GM12801 (cell line): ENCODE measurements around the gene F11R.

Source experiments
- TF ChIP-seq, protein P1 (sequence below): IDR thresholded peaks from one replicate; pipeline ENCODE4 v1.5.1; 2011; ENCODE audit warnings: control low read depth; ENCODE audit not compliant: insufficient read length; ENCODE audit errors: extremely low read depth

F11R gene

DNA sequence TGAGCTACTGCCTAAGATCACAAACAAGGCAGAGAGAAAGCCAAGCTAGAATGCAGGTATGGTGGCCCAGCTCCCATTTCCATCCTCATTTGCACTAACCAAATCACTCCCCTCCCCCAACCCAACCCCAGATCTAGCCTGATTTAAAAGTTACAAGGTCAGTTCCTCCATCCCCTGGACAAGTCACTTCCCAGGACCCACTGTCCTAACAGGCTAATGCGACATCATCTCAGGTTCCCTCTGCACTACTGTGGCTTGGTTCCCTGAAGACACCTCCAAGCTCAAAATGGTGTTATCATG, 2.4 kb downstream of the F11R start:
- TF ChIP-seq, protein P1, sequence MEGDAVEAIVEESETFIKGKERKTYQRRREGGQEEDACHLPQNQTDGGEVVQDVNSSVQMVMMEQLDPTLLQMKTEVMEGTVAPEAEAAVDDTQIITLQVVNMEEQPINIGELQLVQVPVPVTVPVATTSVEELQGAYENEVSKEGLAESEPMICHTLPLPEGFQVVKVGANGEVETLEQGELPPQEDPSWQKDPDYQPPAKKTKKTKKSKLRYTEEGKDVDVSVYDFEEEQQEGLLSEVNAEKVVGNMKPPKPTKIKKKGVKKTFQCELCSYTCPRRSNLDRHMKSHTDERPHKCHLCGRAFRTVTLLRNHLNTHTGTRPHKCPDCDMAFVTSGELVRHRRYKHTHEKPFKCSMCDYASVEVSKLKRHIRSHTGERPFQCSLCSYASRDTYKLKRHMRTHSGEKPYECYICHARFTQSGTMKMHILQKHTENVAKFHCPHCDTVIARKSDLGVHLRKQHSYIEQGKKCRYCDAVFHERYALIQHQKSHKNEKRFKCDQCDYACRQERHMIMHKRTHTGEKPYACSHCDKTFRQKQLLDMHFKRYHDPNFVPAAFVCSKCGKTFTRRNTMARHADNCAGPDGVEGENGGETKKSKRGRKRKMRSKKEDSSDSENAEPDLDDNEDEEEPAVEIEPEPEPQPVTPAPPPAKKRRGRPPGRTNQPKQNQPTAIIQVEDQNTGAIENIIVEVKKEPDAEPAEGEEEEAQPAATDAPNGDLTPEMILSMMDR = no peak

DNA sequence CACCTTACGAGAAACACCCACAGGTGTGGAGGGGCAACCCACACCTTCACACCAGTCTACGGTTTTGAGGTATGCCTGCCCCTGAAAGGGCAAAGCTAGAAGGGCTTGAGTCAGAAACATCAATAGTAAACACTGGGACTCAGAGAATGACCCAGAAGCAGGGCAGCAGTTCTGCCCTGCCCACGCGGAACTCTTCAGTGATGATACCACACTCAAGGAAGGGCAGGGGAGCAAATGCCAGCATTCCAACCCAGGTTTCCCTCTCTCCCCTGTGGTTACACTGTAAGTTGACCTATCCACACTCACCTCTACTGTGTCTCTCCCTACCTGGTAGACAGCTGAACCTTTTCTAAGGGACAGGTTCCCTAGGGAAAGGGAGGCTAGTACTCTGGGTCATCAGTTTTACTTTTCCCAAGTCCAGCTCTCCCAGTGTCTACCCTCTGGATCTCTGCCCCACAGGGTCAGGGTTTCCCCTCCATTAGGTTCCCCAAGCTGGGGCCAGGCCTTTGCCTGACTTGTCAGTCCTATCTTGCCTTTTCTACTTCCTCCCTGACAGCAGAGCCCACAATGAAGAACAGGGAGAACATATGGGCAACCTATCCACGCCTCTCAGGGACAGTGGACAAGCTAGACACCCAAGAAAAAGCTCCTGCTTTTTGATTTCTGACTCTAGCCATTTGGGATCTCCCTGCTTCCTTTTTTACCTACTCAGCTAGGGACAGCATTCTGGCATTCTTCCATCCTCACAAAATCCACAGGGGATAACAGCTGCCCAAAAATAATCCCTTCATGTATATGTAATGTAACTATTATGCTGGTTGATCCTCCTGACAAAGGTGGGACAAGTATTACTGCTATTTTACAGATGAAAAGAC, 3.0 kb downstream of the F11R start:
- TF ChIP-seq, protein P1 = no peak

DNA sequence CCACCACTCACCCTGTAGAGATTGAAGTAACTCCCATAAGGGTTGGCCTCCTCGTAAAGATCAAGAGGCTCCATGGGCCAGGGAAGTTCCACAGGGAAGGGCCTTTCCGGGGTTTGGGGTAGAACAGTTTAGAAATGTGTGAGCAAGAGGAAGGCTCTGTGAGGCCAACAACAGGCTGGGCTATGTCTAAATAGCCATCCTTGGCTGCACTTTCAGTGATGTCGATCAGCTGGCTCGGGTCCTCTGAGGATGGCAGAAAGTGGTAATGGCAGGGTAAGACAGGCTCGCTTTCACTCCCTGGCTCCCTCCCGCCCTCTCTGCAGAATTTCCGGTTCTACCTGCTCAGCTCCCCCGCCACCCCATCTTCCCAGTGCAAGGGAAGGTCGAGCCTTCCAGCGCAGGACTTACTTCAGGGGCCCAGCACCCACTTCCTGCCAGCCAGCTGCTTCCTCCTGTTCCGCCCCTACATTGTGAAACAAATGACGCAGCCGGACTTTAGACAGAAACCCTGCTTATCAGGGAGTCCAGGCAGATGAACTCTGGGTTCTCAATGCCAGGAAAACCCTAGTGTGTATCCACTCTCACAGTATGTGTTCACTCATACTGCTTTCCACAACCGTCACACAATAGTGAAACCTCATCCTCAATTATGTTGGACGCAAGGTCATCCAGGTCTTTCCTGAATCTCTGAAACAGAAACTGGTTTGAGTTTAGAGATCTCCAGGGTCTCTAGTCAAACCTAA, 7.3 kb downstream of the F11R start:
- TF ChIP-seq, protein P1 = no peak

DNA sequence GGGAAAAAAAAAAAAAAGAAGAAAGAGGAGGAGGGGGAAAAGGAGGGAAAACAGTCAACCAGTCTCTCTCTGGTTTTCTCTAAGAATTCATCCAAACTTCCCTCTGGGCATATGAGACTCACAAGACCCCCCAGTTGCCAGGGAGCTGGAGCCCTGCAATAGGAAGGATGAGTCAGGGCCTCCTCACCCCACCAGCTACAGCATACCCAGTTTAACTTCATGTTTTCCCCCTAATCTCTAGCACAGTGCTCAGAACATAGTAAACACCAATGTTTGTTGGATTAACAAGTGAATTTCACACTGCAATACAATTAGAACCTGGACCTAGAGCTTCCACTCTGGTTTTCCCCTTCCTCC, 7.8 kb downstream of the F11R start:
- TF ChIP-seq, protein P1 = no peak

DNA sequence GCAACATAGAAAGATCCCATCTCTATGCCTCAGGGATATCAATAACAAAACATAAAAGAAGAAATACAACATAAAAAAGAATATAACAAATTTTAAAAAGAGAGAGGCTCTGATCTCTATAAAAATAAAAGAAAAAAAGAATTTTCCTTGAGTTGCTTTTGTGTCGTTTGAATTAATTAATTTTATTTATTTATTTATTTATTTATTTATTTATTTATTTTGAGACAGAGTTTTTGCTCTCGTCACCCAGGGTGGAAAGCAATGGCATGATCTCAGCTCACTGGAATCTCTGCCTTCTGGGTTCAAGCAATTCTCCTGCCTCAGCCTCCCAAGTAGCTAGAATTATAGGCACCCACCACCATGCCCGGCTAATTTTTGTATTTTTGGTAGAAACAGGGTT, 8.5 kb downstream of the F11R start:
- TF ChIP-seq, protein P1 = no peak

DNA sequence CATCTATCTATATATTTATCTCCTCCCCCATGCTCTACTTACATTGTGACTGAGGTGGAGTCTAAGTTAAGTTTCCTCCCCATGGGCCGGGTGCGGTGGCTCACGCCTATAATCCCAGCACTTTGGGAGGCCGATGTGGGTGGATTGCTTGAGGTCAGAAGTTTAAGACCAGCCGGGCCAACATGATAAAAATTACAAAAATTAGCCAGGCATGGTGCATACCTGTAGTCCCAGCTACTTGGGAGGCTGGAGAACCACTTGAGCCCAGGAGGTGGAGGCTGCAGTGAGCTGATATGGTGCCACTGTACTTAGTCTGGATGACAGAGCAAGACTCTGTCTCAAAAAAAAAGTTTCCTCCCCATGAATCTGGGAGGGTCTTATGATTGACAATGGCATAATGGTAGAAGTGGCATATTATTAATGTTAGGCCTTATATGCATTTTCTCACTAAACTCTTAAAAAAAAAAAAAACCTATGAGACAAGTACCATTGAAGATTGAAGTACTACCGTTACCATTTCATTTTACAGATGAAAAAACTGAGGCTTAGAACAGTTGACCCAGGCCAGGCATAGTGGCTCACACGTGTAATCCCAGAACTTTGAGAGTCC, 11.2 kb downstream of the F11R start:
- TF ChIP-seq, protein P1 = no peak

DNA sequence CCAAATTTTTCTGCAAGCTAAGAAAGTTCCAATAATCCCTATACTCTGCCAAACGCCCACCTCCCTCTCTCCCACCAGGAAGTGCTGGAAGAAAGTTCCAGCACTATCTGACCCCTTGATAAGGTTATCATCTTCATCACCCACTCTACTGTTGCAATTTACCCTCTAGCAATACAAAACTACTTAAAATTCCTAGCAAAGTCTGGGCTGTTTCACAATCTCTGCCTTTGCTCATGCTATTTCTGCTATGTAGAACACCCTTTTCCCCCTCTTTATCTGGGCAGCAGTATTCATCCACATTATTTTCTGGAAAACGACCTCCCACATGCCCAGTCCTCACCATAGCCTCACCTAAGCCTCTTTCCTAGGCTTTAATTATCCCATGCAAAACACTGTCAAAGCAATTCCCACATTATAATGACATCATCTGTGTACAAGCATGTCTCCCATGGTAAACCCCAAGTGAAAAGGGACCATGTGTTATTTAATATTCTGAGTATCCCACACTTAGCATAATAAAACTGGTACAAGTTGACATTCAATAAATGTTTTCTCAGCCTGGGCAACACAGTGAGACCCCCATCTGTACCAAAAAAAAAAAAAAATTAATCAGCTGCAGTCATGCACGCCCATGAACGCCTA, 12.0 kb downstream of the F11R start:
- TF ChIP-seq, protein P1 = no peak
